Astrocyte (in vitro differentiated cells and primary cell): ENCODE measurements around the gene RCOR1. TPM values are rescaled to one million over a fixed set of nuclear protein-coding genes. Genes with fewer than 3 reads are reported as not detected.

Experiments used
- DNase-seq: peaks from one replicate; pipeline ENCODE4 v3.0.0-alpha.2; 2010; ENCODE audit warnings: low read depth
- FAIRE-seq: peaks from 2 replicates; lab custom pipeline; 2011; peaks lifted over from hg19 to GRCh38; lab: Jason Lieb, UNC
- H2AFZ ChIP-seq: 2 replicates; pipeline ENCODE4 v1.6.0; 2012; ENCODE audit warnings: low read depth, low read length, inconsistent platforms
- H3K27ac ChIP-seq: 2 replicates; pipeline ENCODE4 v1.5.1; 2011; ENCODE audit warnings: low read depth, low read length, inconsistent platforms
- H3K27me3 ChIP-seq: 2 replicates; pipeline ENCODE4 v1.6.0; 2011; ENCODE audit warnings: low read length, inconsistent platforms; ENCODE audit not compliant: insufficient read depth
- H3K36me3 ChIP-seq: 2 replicates; pipeline ENCODE4 v1.5.1; 2011; ENCODE audit warnings: low read length, inconsistent platforms; ENCODE audit not compliant: insufficient read depth
- H3K4me1 ChIP-seq: 2 replicates; pipeline ENCODE4 v1.5.1; 2011; ENCODE audit warnings: low read length, inconsistent platforms; ENCODE audit not compliant: insufficient read depth
- H3K4me2 ChIP-seq: 2 replicates; pipeline ENCODE4 v1.6.0; 2012; ENCODE audit warnings: low read length, inconsistent platforms
- H3K4me3 ChIP-seq: 2 replicates; pipeline ENCODE4 v1.5.1; 2011; ENCODE audit warnings: low read depth, mild to moderate bottlenecking, low read length, inconsistent platforms; ENCODE audit not compliant: insufficient read depth
- H3K79me2 ChIP-seq: 2 replicates; pipeline ENCODE4 v1.6.0; 2012; ENCODE audit warnings: mild to moderate bottlenecking, low read length, inconsistent platforms; ENCODE audit not compliant: insufficient read depth
- H3K9ac ChIP-seq: 2 replicates; pipeline ENCODE4 v1.6.0; 2012; ENCODE audit warnings: mild to moderate bottlenecking, low read length, inconsistent platforms
- H3K9me3 ChIP-seq: 2 replicates; pipeline ENCODE4 v1.5.1; 2012; ENCODE audit warnings: low read depth, mild to moderate bottlenecking, low read length, inconsistent platforms; ENCODE audit not compliant: insufficient read depth
- H4K20me1 ChIP-seq: 2 replicates; pipeline ENCODE4 v1.6.0; 2012; ENCODE audit warnings: low read length, inconsistent platforms; ENCODE audit not compliant: insufficient read depth
- H3K27ac Mint-ChIP-seq: one replicate; pipeline ENCODE4 v1.8.0; 2021; ENCODE audit warnings: mild to moderate bottlenecking, mixed read lengths; ENCODE audit not compliant: unreplicated experiment
- H3K27me3 Mint-ChIP-seq: one replicate; pipeline ENCODE4 v1.8.0; 2021; ENCODE audit warnings: low read depth, mixed read lengths; ENCODE audit not compliant: unreplicated experiment
- H3K36me3 Mint-ChIP-seq: one replicate; pipeline ENCODE4 v1.8.0; 2021; ENCODE audit warnings: low read depth, mixed read lengths; ENCODE audit not compliant: unreplicated experiment
- H3K4me1 Mint-ChIP-seq: one replicate; pipeline ENCODE4 v1.8.0; 2021; ENCODE audit warnings: low read depth, mixed read lengths; ENCODE audit not compliant: unreplicated experiment
- H3K4me3 Mint-ChIP-seq: one replicate; pipeline ENCODE4 v1.8.0; 2021; ENCODE audit warnings: mild to moderate bottlenecking, moderate library complexity, mixed read lengths; ENCODE audit not compliant: unreplicated experiment
- H3K9me3 Mint-ChIP-seq: one replicate; pipeline ENCODE4 v1.8.0; 2021; ENCODE audit warnings: mild to moderate bottlenecking, mixed read lengths; ENCODE audit not compliant: unreplicated experiment
- CTCF ChIP-seq: IDR thresholded peaks from 2 replicates; pipeline ENCODE4 v1.5.1; 2011; ENCODE audit warnings: low read depth, mild to moderate bottlenecking, inconsistent platforms, low read length, moderate library complexity; ENCODE audit not compliant: insufficient read depth
- EZH2 ChIP-seq: IDR thresholded peaks from 2 replicates; pipeline ENCODE4 v1.6.1; 2012; ENCODE audit warnings: mild to moderate bottlenecking, low read length, inconsistent platforms; ENCODE audit not compliant: insufficient read depth
- total RNA-seq: library from RNA; stranded (reverse); gene quantifications from 2 replicates; pipeline ENCODE4 v1.2.1, GENCODE V29; 2021

Gene RCOR1
- total RNA-seq, 1 donor from 2014 or later, result 31.0 TPM

- Mint-ChIP-seq H3K4me3 (no peak overlapping the region), H3K27ac (no peak overlapping the region), H3K36me3 (peaks cover 24% of the 10 kb centered on the region), H3K9me3 (peaks cover 8% of the 10 kb centered on the region), H3K4me1 (no peaks in the 10 kb centered on the region), H3K27me3 (no peaks in the 10 kb centered on the region)
- Histone ChIP-seq H3K27ac (no peak overlapping the region), H3K4me3 (no peak overlapping the region), H3K27me3 (no peaks in the 10 kb centered on the region), H3K36me3 (no peaks in the 10 kb centered on the region), H3K9me3 (peaks cover 4% of the 10 kb centered on the region), H4K20me1 (no peaks in the 10 kb centered on the region), H3K4me1 (no peaks in the 10 kb centered on the region), H3K4me2 (no peak overlapping the region), H2AFZ (no peak overlapping the region), H3K9ac (no peak overlapping the region), H3K79me2 (no peaks in the 10 kb centered on the region)
- no peak for TF ChIP-seq EZH2
- no peak for TF ChIP-seq CTCF
- FAIRE-seq (no peak), DNase-seq (no peak)
These were observed 146.1 kb downstream of the RCOR1 start for GRCh38 chr14:102738373-102739189.

GRCh38 chr14:102739190-102739469 is 146.7 kb downstream of the RCOR1 start:
- Mint-ChIP-seq H3K27ac (no peak overlapping the region), H3K27me3 (no peaks in the 10 kb centered on the region), H3K4me1 (no peaks in the 10 kb centered on the region), H3K36me3 (peaks cover 24% of the 10 kb centered on the region), H3K4me3 (no peak overlapping the region), H3K9me3 (peaks cover 8% of the 10 kb centered on the region)
- Histone ChIP-seq H3K9ac (no peak overlapping the region), H3K36me3 (no peaks in the 10 kb centered on the region), H2AFZ (no peak overlapping the region), H4K20me1 (no peaks in the 10 kb centered on the region), H3K27ac (no peak overlapping the region), H3K4me2 (no peak overlapping the region), H3K27me3 (no peaks in the 10 kb centered on the region), H3K79me2 (no peaks in the 10 kb centered on the region), H3K4me1 (no peaks in the 10 kb centered on the region), H3K9me3 (peaks cover 4% of the 10 kb centered on the region), H3K4me3 (no peak overlapping the region)
- FAIRE-seq (no peak), DNase-seq (no peak)
- no peak for TF ChIP-seq CTCF
- TF ChIP-seq EZH2, result no peak
